Measurements from ENCODE around the gene CACNG4. TPM values are rescaled to one million over a fixed set of nuclear protein-coding genes. Genes with fewer than 3 reads are reported as not detected.

The CACNG4 gene
- total and polyA plus RNA-seq, 11 donors, result 0.08 to 0.88 (median 0.33) TPM; not detected in 8

DNA sequence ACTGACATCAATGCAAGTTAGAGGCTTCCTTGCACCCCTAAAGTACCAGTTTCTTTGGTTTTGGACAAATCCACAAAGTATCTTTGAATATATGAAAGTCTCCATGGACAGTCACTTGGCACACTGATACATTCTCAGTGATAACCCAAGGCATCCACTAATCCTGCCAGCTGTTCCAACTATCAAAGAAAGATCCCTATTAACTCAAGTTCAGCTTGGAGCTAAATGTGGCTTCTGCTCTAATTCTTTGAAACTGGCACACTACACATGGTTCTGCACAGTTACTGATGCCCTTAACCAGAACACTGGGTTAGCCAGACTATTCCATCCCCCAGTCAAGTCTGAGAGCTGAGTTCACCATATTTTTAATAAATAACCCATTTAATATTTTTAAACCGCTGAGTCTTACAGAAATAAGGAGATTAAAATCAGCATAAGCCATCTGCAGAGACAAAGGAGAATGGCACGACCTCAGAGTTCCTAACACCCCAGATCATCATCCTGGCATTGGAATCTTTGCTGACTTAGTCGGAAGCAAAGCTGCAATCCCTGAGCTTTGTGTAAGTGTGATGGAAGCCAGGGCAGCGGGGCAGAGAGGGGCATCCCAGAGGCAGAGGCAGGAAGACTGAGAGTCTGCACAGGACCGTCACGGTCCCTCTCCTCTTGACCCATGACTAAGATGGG is 86.1 kb downstream of the CACNG4 start:
- peaks cover 0 to 6% (median 0%) of the 10 kb centered on the region in 12 donors for H3K4me1 ChIP-seq
- H3K27me3 ChIP-seq, result no peaks in the 10 kb centered on the region
- H3K4me3 ChIP-seq, result no peak overlapping the region
- DNase-seq, result no peak
- TF ChIP-seq POLR2A (IDR thresholded peaks at IDR 0.05), result no peak
- TF ChIP-seq, protein P1, sequence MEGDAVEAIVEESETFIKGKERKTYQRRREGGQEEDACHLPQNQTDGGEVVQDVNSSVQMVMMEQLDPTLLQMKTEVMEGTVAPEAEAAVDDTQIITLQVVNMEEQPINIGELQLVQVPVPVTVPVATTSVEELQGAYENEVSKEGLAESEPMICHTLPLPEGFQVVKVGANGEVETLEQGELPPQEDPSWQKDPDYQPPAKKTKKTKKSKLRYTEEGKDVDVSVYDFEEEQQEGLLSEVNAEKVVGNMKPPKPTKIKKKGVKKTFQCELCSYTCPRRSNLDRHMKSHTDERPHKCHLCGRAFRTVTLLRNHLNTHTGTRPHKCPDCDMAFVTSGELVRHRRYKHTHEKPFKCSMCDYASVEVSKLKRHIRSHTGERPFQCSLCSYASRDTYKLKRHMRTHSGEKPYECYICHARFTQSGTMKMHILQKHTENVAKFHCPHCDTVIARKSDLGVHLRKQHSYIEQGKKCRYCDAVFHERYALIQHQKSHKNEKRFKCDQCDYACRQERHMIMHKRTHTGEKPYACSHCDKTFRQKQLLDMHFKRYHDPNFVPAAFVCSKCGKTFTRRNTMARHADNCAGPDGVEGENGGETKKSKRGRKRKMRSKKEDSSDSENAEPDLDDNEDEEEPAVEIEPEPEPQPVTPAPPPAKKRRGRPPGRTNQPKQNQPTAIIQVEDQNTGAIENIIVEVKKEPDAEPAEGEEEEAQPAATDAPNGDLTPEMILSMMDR (IDR thresholded peaks at IDR 0.05), result no peak
- intact Hi-C loops (cut with DNase I), result no loop called here
- ATAC-seq, result no peak
- peaks cover 0 to 32% (median 25%) of the 10 kb centered on the region in 12 donors for H3K9me3 ChIP-seq
- 85 to 93% (median 87%) methylated on average over 6 of the region's 6 CpGs for WGBS, 4 donors
- no peaks in the 10 kb centered on the region for H3K36me3 ChIP-seq
- no peak overlapping the region for H3K27ac ChIP-seq

DNA sequence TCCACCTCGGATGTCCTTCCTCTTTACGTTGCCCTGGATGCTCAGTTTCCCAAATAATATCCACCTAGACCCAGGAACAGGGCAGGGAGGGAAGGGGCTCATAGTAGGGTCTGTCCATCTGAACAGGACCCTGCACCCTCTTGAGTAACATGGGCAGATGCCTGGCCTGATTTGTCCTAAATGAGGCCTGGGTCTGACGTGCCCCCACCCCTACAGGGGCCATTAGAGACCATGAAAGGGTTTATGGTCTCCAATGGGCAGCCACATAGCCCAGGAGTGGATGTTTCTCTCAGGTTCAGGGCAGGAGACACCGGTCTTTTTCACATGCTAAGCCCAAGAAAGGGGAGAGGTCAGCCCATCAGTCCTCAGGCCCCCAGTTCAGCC is 86.6 kb downstream of the CACNG4 start:
- no peaks in the 10 kb centered on the region for H3K27me3 ChIP-seq
- ATAC-seq (no peak), DNase-seq (no peak)
- peaks cover 0 to 6% (median 0%) of the 10 kb centered on the region in 12 donors for H3K4me1 ChIP-seq
- no peak for TF ChIP-seq POLR2A (IDR thresholded peaks at IDR 0.05)
- TF ChIP-seq, protein P1 (IDR thresholded peaks at IDR 0.05), result no peak
- intact Hi-C loops (cut with DNase I), result no loop called here
- H3K9me3 ChIP-seq, result peaks cover 0 to 32% (median 25%) of the 10 kb centered on the region in 12 donors
- no peak overlapping the region for H3K27ac ChIP-seq
- H3K36me3 ChIP-seq, result no peaks in the 10 kb centered on the region
- no peak overlapping the region for H3K4me3 ChIP-seq
- WGBS, 4 donors, result 78 to 97% (median 87%) methylated on average over 3 to 4 of the region's 4 CpGs

DNA sequence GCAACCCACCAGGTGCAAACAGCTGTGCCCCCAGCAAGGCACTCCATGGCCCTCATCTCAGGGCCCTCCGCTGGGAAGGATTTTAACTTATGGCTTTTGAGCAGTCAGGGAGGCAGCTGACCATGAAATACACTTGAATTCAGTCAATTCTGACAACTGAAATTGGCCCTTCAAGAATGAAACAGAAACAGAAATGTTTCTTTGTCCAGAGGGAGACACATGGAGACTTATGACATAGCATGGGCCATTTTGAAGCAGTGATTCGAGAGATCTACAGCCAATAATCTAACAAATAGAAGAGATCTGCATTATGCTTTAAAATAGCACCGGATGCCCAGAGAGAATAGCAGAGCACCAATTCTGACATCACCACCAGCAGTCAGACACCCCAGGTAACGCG is 87.3 kb downstream of the CACNG4 start:
- peaks cover 0 to 32% (median 25%) of the 10 kb centered on the region in 12 donors for H3K9me3 ChIP-seq
- H3K4me3 ChIP-seq, result no peak overlapping the region
- no peak for DNase-seq
- no peaks in the 10 kb centered on the region for H3K36me3 ChIP-seq
- no peak for ATAC-seq
- no peak overlapping the region for H3K27ac ChIP-seq
- WGBS, 4 donors, result 69 to 77% (median 74%) methylated on average over 5 of the region's 5 CpGs
- TF ChIP-seq, protein P1 (IDR thresholded peaks at IDR 0.05), result no peak
- no peak for TF ChIP-seq POLR2A (IDR thresholded peaks at IDR 0.05)
- H3K4me1 ChIP-seq, result peaks cover 0 to 10% (median 0%) of the 10 kb centered on the region in 12 donors
- intact Hi-C loops (cut with DNase I), result no loop called here
- H3K27me3 ChIP-seq, result no peaks in the 10 kb centered on the region

DNA sequence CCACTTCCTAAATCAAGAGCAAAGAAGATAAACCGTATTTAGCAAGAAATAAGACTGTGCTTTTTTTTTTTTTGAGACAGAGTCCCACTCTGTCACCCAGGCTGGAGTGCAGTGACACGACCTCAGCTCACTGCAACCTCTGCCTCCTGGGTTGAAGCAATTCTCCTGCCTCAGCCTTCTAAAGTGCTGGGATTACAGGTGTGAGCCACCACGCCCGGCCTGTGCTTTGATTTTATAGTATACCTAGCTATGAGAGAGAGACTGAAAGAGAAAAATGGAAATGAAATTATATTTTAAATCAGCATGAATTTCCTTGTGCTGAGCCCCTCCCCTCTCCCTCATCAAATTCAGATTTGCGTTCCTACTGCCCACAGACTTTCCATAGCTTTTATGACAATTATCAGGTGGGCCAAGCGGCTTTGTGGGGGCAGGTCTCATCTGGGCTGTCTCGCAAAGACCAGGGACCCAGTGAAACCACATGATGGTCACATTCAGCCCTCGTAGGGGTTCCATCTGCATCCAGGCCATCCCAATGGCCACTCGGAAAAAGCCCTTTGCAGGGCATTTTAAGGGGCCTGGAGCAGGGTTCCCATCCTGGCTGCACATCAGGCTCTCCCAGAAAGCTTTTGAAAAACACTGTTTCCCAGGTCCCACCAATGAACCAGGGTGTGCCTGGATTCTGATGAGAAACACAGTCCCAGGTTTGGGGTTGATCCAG is 88.4 kb downstream of the CACNG4 start:
- no peak for TF ChIP-seq POLR2A (IDR thresholded peaks at IDR 0.05)
- TF ChIP-seq, protein P1 (IDR thresholded peaks at IDR 0.05), result no peak
- Histone ChIP-seq H3K27me3 (no peaks in the 10 kb centered on the region), H3K36me3 (no peaks in the 10 kb centered on the region), H3K9me3 (peaks cover 0 to 23% (median 19%) of the 10 kb centered on the region in 12 donors), H3K4me3 (no peak overlapping the region), H3K4me1 (peaks cover 0 to 10% (median 3%) of the 10 kb centered on the region in 12 donors), H3K27ac (no peak overlapping the region)
- DNase-seq (no peak), ATAC-seq (no peak)
- intact Hi-C loops (cut with DNase I), result no loop called here
- 87 to 92% (median 91%) methylated on average over 9 of the region's 9 CpGs for WGBS, 4 donors

Data from heart left ventricle (tissue), 16 donors.